ENCODE measurements around the gene YIPF2. TPM values are rescaled to one million over a fixed set of nuclear protein-coding genes. Genes with fewer than 3 reads are reported as not detected.

The YIPF2 gene
- total and polyA plus RNA-seq, 10 of the 15 experiments (the other 5 are each of a cell fraction or from before 2014, with no cell fraction given), result 0.92 to 38.9 (median 17.6) TPM

DNA sequence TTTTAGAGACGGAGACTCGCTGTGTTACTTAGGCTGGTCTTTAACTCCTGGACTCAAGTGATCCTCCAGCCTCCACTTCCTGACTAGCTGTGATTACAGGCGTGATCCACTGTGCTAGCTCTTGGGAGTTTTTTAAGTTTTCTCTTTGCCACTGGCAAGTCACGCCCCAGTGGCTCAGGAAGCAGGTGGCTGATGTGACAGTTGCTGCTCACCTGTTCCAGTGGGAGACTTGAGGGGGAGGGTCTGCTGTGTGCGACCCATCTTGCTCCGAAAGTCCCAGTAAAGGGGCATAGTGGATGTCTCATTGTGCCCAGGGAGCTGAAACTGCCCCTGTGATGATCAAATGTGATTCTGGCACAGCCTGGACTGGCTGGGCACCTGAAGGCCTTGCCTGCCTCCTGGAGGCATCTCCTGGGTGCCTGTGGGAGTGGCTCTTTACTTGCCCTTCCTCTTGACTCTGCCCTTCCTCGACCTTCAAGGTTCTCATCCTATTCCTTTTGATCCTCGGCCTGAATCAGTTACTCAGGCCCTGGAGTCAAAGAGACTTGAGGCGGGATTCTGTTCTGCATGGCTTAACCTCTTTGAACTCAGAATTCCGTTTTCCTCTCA is 40.2 kb upstream of the YIPF2 start:
- Histone ChIP-seq H4K20me1 (ENCODE audit: control insufficient read depth, insufficient read depth) (peaks cover 4% of the 10 kb centered on the region; the same call in 1 of the 2 replicates), H3K79me2 (ENCODE audit: control insufficient read depth, insufficient read depth, low read length) (peaks cover 88% of the 10 kb centered on the region), H3K4me3 (peak overlapping the region; percentile 50), H3K27me3 (replicated peaks in 1 of 2; ENCODE audit: control insufficient read depth in 2 of 2, insufficient read depth in 2 of 2, low read length in 1 of 2) (no peaks in the 10 kb centered on the region), H3K4me1 (ENCODE audit: control insufficient read depth, insufficient read depth, low read length) (peaks cover 41% of the 10 kb centered on the region), H3K9ac (ENCODE audit: control insufficient read depth, insufficient read depth, low read length) (peak overlapping the region; percentile 55), H2AFZ (ENCODE audit: control insufficient read depth, low read depth, low read length) (no peak overlapping the region), H3K4me2 (ENCODE audit: control insufficient read depth, insufficient read depth) (peak overlapping the region; percentile 80), H3K27ac (ENCODE audit: control insufficient read depth, insufficient read depth) (peak overlapping the region; percentile 50), H3K36me3 (ENCODE audit: control insufficient read depth in 2 of 2, insufficient read depth in 2 of 2, low read length in 1 of 2) (peaks cover 0 to 2% of the 10 kb centered on the region in 2 experiments; a peak in 1 of 4 replicates), H3K9me3 (replicated peaks; ENCODE audit: control insufficient read depth, insufficient read depth, low read length) (no peaks in the 10 kb centered on the region; the same call in 2 of the 3 replicates)
- ChIA-PET POLR2A (interaction anchor here (0.6 to 1.6 kb wide), 8 partner anchors 10 to 124 kb away, joined by 3 to 6 read pairs (median 5); no protein-coding TSS in a partner anchor), RAD21 (ENCODE audit: unreplicated experiment) (interaction anchor here (0.6 to 3.5 kb wide), 6 partner anchors 14 to 91 kb away, joined by 3 to 30 read pairs (median 4); no protein-coding TSS in a partner anchor), SMC1A (ENCODE audit: uncharacterized antibody, unreplicated experiment) (interaction anchor here (2.4 to 2.9 kb wide), 2 partner anchors 14 to 27 kb away, joined by 12 to 13 read pairs; no protein-coding TSS in a partner anchor), CTCF (interaction anchor here (0.6 to 3.5 kb wide), 9 partner anchors 11 to 238 kb away, joined by 3 to 39 read pairs (median 6); no protein-coding TSS in a partner anchor)
- DNase-seq (ENCODE audit: low read depth, low spot score) (peak; percentile 41), FAIRE-seq (no peak), ATAC-seq (peak; percentile 74)
- intact Hi-C loops (cut with micrococcal nuclease; ENCODE audit: unreplicated experiment), result no loop called here
- in situ Hi-C loops (cut with MboI), result no loop called here
- WGBS (ENCODE audit: insufficient coverage, insufficient replicate concordance, low lambda C conversion rate, missing lambda C conversion rate), result 4% methylated on average over 10 of the region's 10 CpGs
- BruUV-seq (replicated peaks), result no TSS peak
- 0 out of 2 replicates have a peak, but pooled peaks have one; percentile 56 for TF ChIP-seq CREM (IDR thresholded peaks at IDR 0.05; ENCODE audit: low read depth)
- TF ChIP-seq, protein P1, sequence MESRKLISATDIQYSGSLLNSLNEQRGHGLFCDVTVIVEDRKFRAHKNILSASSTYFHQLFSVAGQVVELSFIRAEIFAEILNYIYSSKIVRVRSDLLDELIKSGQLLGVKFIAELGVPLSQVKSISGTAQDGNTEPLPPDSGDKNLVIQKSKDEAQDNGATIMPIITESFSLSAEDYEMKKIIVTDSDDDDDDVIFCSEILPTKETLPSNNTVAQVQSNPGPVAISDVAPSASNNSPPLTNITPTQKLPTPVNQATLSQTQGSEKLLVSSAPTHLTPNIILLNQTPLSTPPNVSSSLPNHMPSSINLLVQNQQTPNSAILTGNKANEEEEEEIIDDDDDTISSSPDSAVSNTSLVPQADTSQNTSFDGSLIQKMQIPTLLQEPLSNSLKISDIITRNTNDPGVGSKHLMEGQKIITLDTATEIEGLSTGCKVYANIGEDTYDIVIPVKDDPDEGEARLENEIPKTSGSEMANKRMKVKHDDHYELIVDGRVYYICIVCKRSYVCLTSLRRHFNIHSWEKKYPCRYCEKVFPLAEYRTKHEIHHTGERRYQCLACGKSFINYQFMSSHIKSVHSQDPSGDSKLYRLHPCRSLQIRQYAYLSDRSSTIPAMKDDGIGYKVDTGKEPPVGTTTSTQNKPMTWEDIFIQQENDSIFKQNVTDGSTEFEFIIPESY (IDR thresholded peaks at IDR 0.05), result no peak
- peak; percentile 69 for TF ChIP-seq IKZF1 (conservative IDR thresholded peaks at IDR 0.05)
- no peak for TF ChIP-seq NFYA (IDR thresholded peaks at IDR 0.05; ENCODE audit: borderline replicate concordance, low read depth, low read length)
- peak; percentile 90 for TF ChIP-seq TCF3 (IDR thresholded peaks at IDR 0.05; ENCODE audit: borderline replicate concordance, insufficient read depth, low read depth, low read length)
- TF ChIP-seq, protein P2, sequence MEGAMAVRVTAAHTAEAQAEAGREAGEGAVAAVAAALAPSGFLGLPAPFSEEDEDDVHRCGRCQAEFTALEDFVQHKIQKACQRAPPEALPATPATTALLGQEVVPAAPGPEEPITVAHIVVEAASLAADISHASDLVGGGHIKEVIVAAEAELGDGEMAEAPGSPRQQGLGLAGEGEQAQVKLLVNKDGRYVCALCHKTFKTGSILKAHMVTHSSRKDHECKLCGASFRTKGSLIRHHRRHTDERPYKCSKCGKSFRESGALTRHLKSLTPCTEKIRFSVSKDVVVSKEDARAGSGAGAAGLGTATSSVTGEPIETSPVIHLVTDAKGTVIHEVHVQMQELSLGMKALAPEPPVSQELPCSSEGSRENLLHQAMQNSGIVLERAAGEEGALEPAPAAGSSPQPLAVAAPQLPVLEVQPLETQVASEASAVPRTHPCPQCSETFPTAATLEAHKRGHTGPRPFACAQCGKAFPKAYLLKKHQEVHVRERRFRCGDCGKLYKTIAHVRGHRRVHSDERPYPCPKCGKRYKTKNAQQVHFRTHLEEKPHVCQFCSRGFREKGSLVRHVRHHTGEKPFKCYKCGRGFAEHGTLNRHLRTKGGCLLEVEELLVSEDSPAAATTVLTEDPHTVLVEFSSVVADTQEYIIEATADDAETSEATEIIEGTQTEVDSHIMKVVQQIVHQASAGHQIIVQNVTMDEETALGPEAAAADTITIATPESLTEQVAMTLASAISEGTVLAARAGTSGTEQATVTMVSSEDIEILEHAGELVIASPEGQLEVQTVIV (IDR thresholded peaks at IDR 0.05; ENCODE audit: borderline replicate concordance, partially characterized antibody), result no peak
- no peak for TF ChIP-seq JUNB (IDR thresholded peaks at IDR 0.05)
- TF ChIP-seq, protein P3, sequence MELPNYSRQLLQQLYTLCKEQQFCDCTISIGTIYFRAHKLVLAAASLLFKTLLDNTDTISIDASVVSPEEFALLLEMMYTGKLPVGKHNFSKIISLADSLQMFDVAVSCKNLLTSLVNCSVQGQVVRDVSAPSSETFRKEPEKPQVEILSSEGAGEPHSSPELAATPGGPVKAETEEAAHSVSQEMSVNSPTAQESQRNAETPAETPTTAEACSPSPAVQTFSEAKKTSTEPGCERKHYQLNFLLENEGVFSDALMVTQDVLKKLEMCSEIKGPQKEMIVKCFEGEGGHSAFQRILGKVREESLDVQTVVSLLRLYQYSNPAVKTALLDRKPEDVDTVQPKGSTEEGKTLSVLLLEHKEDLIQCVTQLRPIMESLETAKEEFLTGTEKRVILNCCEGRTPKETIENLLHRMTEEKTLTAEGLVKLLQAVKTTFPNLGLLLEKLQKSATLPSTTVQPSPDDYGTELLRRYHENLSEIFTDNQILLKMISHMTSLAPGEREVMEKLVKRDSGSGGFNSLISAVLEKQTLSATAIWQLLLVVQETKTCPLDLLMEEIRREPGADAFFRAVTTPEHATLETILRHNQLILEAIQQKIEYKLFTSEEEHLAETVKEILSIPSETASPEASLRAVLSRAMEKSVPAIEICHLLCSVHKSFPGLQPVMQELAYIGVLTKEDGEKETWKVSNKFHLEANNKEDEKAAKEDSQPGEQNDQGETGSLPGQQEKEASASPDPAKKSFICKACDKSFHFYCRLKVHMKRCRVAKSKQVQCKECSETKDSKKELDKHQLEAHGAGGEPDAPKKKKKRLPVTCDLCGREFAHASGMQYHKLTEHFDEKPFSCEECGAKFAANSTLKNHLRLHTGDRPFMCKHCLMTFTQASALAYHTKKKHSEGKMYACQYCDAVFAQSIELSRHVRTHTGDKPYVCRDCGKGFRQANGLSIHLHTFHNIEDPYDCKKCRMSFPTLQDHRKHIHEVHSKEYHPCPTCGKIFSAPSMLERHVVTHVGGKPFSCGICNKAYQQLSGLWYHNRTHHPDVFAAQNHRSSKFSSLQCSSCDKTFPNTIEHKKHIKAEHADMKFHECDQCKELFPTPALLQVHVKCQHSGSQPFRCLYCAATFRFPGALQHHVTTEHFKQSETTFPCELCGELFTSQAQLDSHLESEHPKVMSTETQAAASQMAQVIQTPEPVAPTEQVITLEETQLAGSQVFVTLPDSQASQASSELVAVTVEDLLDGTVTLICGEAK (IDR thresholded peaks at IDR 0.05; ENCODE audit: borderline replicate concordance), result no peak
- TF ChIP-seq, protein P4, sequence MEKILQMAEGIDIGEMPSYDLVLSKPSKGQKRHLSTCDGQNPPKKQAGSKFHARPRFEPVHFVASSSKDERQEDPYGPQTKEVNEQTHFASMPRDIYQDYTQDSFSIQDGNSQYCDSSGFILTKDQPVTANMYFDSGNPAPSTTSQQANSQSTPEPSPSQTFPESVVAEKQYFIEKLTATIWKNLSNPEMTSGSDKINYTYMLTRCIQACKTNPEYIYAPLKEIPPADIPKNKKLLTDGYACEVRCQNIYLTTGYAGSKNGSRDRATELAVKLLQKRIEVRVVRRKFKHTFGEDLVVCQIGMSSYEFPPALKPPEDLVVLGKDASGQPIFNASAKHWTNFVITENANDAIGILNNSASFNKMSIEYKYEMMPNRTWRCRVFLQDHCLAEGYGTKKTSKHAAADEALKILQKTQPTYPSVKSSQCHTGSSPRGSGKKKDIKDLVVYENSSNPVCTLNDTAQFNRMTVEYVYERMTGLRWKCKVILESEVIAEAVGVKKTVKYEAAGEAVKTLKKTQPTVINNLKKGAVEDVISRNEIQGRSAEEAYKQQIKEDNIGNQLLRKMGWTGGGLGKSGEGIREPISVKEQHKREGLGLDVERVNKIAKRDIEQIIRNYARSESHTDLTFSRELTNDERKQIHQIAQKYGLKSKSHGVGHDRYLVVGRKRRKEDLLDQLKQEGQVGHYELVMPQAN (conservative IDR thresholded peaks at IDR 0.05), result 0 out of 2 replicates have a peak, but pooled peaks have one; percentile 14
